Keratinocyte (primary cell): ENCODE measurements around the gene RIC3. TPM values are rescaled to one million over a fixed set of nuclear protein-coding genes. Genes with fewer than 3 reads are reported as not detected.

ENCODE experiments used
- DNase-seq: peaks from one replicate; pipeline ENCODE4 v3.0.0-alpha.2; 2011; ENCODE audit warnings: low read depth, missing footprints, low spot score
- FAIRE-seq: peaks from 2 replicates; lab custom pipeline; 2011; peaks lifted over from hg19 to GRCh38; lab: Jason Lieb, UNC
- H2AFZ ChIP-seq: 2 replicates; pipeline ENCODE4 v1.6.0; 2012; ENCODE audit warnings: low read length, control low read depth, inconsistent platforms; ENCODE audit not compliant: control insufficient read depth
- H3K27ac ChIP-seq: 2 replicates; pipeline ENCODE4 v1.5.1; 2011; ENCODE audit warnings: low read length; ENCODE audit not compliant: control insufficient read depth, insufficient read depth
- H3K27me3 ChIP-seq: 3 replicates; pipeline ENCODE4 v1.6.0; 2011; ENCODE audit warnings: low read length; ENCODE audit not compliant: control insufficient read depth, insufficient read depth; ENCODE audit errors: extremely low read depth
- H3K36me3 ChIP-seq, 2 experiments: 2 replicates in 1 of 2; 3 replicates in 1 of 2; pipeline ENCODE4 v1.5.1; 2011; ENCODE audit warnings: low read length in 2 of 2, mild to moderate bottlenecking in 1 of 2; ENCODE audit not compliant: control insufficient read depth in 2 of 2, insufficient read depth in 2 of 2; ENCODE audit errors: extremely low read depth in 1 of 2
- H3K4me1 ChIP-seq: 3 replicates; pipeline ENCODE4 v1.5.1; 2011; ENCODE audit warnings: low read length; ENCODE audit not compliant: control insufficient read depth, insufficient read depth; ENCODE audit errors: extremely low read depth
- H3K4me2 ChIP-seq: 3 replicates; pipeline ENCODE4 v1.6.0; 2011; ENCODE audit warnings: low read depth, low read length; ENCODE audit not compliant: control insufficient read depth, insufficient read depth; ENCODE audit errors: extremely low read depth
- H3K4me3 ChIP-seq, 3 experiments: fragments of 200-600 bp in 1 of 3; sonication (generic) in 1 of 3; 2 replicates in 2 of 3; 3 replicates in 1 of 3; pipeline ENCODE4 v1.5.1; 2011 to 2016; ENCODE audit warnings: low read length in 3 of 3, mild to moderate bottlenecking in 3 of 3, control low read depth in 2 of 3, inconsistent platforms in 1 of 3, low read depth in 1 of 3, mixed read lengths in 1 of 3, mixed run types in 1 of 3, moderate library complexity in 1 of 3; ENCODE audit not compliant: control insufficient read depth in 2 of 3, insufficient read depth in 2 of 3; ENCODE audit errors: extremely low read depth in 1 of 3
- H3K79me2 ChIP-seq: 2 replicates; pipeline ENCODE4 v1.6.0; 2012; ENCODE audit warnings: low read length; ENCODE audit not compliant: control insufficient read depth, insufficient read depth
- H3K9ac ChIP-seq: 3 replicates; pipeline ENCODE4 v1.6.0; 2011; ENCODE audit warnings: low read length; ENCODE audit not compliant: control insufficient read depth, insufficient read depth; ENCODE audit errors: extremely low read depth
- H3K9me1 ChIP-seq: 3 replicates; pipeline ENCODE4 v1.6.0; 2011; ENCODE audit warnings: low read length; ENCODE audit not compliant: control insufficient read depth, insufficient read depth; ENCODE audit errors: extremely low read depth
- H3K9me3 ChIP-seq: 2 replicates; pipeline ENCODE4 v1.5.1; 2012; ENCODE audit warnings: low read depth, low read length; ENCODE audit not compliant: control insufficient read depth
- H4K20me1 ChIP-seq: 3 replicates; pipeline ENCODE4 v1.6.0; 2011; ENCODE audit warnings: low read length; ENCODE audit not compliant: control insufficient read depth, insufficient read depth; ENCODE audit errors: extremely low read depth
- EZH2 ChIP-seq: IDR thresholded peaks from one replicate; pipeline ENCODE4 v1.6.1; 2012; ENCODE audit warnings: inconsistent platforms, mild to moderate bottlenecking, low read length, moderate library complexity
- dilution Hi-C: fragments of 300-500 bp; cut with MboI; formaldehyde crosslinking; loops from one replicate; pipeline ENCODE4 v1.7.0; 2020; ENCODE audit warnings: low sequenced_read_pairs; ENCODE audit not compliant: extremely low pct_ligation_motif_present
- polyA plus RNA-seq, 5 experiments: library from polyadenylated mRNA; depleted of rRNA in 3 of 5; stranded (reverse) in 3 of 5; stranded (forward) in 1 of 5; unstranded in 1 of 5; fragments of >200 nt; gene quantifications; 1 replicate in 1 of 5; 2 replicates in 3 of 5; 3 replicates in 1 of 5; pipeline versions ENCODE4 v1.2.1 to v1.2.3, GENCODE V29; 2011 to 2012; ENCODE audit warnings: missing spikeins in 2 of 5, low read depth in 1 of 5, low replicate concordance in 1 of 5
- TF ChIP-seq, protein P1 (sequence below), 3 experiments: IDR thresholded peaks in 1 of 3; conservative IDR thresholded peaks in 1 of 3; optimal IDR thresholded peaks in 1 of 3; 2 replicates in 2 of 3; 3 replicates in 1 of 3; pipeline versions ENCODE3 to v1.5.1; 2011; ENCODE audit warnings: low read length in 3 of 3, mild to moderate bottlenecking in 3 of 3, moderate library complexity in 2 of 3, control low read depth in 1 of 3, inconsistent platforms in 1 of 3; ENCODE audit not compliant: insufficient read depth in 2 of 3; ENCODE audit errors: extremely low read depth in 1 of 3

The RIC3 gene
- polyA plus RNA-seq, 1 donor (not counting 4 experiments of a cell fraction or from before 2014, with no cell fraction given), result 2.5 TPM

DNA sequence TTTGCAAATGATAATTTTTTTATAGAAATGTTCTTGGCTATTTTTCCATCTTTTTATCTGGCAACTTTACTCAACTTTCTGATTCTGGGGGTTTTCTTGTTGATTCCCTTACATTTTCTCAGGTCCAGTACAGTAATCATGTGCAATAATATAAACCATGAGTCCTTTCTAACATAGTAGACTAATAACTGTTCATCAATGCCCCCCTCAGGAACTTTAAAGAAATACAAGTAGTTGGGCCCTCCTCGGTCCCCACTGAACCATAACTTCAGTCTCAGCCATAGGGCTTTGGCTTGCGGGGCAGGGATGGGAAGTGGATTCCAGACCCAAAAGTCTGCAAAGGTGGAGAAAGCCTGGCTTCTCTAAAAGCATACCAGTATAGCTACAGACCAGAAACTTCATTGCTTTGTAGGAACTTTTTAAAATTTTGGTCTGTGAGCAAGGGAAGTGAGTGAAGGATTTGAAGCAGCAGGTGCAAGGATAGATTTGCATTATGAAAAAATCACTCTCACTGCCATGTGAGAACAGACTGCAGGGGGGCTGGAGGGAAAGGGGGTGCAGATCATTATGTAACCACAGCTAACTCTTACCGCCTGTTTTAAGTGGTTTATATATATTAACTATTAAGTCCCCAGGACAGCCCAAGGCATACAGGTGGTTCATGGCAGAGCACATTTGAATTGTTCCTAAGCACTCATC, 98.3 kb downstream of the RIC3 start:
- Histone ChIP-seq H3K4me3 (no peak overlapping the region), H3K79me2 (no peaks in the 10 kb centered on the region), H3K4me1 (no peaks in the 10 kb centered on the region), H3K36me3 (no peaks in the 10 kb centered on the region), H3K4me2 (no peak overlapping the region), H3K27ac (no peak overlapping the region), H3K9me3 (no peaks in the 10 kb centered on the region), H3K27me3 (peaks cover 7% of the 10 kb centered on the region), H4K20me1 (no peaks in the 10 kb centered on the region), H3K9me1 (no peaks in the 10 kb centered on the region), H3K9ac (no peak overlapping the region), H2AFZ (no peak overlapping the region)
- dilution Hi-C loops, result no loop called here
- no peak for FAIRE-seq
- no peak for DNase-seq
- TF ChIP-seq, protein P1, sequence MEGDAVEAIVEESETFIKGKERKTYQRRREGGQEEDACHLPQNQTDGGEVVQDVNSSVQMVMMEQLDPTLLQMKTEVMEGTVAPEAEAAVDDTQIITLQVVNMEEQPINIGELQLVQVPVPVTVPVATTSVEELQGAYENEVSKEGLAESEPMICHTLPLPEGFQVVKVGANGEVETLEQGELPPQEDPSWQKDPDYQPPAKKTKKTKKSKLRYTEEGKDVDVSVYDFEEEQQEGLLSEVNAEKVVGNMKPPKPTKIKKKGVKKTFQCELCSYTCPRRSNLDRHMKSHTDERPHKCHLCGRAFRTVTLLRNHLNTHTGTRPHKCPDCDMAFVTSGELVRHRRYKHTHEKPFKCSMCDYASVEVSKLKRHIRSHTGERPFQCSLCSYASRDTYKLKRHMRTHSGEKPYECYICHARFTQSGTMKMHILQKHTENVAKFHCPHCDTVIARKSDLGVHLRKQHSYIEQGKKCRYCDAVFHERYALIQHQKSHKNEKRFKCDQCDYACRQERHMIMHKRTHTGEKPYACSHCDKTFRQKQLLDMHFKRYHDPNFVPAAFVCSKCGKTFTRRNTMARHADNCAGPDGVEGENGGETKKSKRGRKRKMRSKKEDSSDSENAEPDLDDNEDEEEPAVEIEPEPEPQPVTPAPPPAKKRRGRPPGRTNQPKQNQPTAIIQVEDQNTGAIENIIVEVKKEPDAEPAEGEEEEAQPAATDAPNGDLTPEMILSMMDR (optimal IDR thresholded peaks at IDR 0.05 in 1 of 3, IDR thresholded peaks at IDR 0.05 in 1 of 3, conservative IDR thresholded peaks at IDR 0.05 in 1 of 3; ENCODE audit: extremely low read depth in 1 of 3, insufficient read depth in 2 of 3, low read length in 3 of 3), result peak; percentile 13 to 39 (median 33)
- TF ChIP-seq EZH2, result no peak

DNA sequence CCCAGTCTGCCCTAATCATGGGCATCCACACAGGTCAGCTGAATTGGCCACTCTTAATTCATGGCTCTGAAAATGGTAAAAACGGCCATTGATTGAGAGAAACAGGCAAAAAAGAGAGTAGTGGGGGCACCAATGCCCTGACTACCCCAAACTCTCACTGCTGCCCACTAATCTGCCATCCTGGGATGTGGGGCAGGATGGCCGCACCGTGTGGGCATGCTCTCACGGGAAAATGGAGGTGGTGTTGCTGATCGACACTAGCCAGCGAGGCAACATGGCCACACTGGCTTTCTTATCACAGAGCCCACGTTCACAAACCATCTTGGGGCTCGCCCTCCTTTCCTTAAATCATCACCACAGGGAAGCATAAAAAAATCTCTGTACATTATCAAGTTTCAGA, 99.1 kb downstream of the RIC3 start:
- dilution Hi-C loops, result no loop called here
- TF ChIP-seq, protein P1 (optimal IDR thresholded peaks at IDR 0.05 in 1 of 3, IDR thresholded peaks at IDR 0.05 in 1 of 3, conservative IDR thresholded peaks at IDR 0.05 in 1 of 3; ENCODE audit: extremely low read depth in 1 of 3, insufficient read depth in 2 of 3, low read length in 3 of 3), result no peak
- TF ChIP-seq EZH2, result no peak
- H3K4me2 ChIP-seq, result no peak overlapping the region
- no peak overlapping the region for H3K4me3 ChIP-seq
- H4K20me1 ChIP-seq, result no peaks in the 10 kb centered on the region
- FAIRE-seq, result no peak
- H3K36me3 ChIP-seq, result no peaks in the 10 kb centered on the region
- no peaks in the 10 kb centered on the region for H3K9me3 ChIP-seq
- no peak overlapping the region for H2AFZ ChIP-seq
- no peaks in the 10 kb centered on the region for H3K9me1 ChIP-seq
- H3K27ac ChIP-seq, result no peak overlapping the region
- no peaks in the 10 kb centered on the region for H3K4me1 ChIP-seq
- peaks cover 7% of the 10 kb centered on the region for H3K27me3 ChIP-seq
- no peak for DNase-seq
- no peak overlapping the region for H3K9ac ChIP-seq
- no peaks in the 10 kb centered on the region for H3K79me2 ChIP-seq
